ENCODE data around the gene USP31. TPM values are rescaled to one million over a fixed set of nuclear protein-coding genes. Genes with fewer than 3 reads are reported as not detected.
A peak's percentile ranks its signal among the peaks of the same experiment; 100 is the strongest.
"Not testable (repeated sequence)": the region's sequence is repeated elsewhere in the genome, so short reads cannot be mapped to it uniquely, and the experiment has no call there.

The USP31 gene
- total RNA-seq, 2 donors from 2014 or later = 4.1 to 6.1 TPM

DNA sequence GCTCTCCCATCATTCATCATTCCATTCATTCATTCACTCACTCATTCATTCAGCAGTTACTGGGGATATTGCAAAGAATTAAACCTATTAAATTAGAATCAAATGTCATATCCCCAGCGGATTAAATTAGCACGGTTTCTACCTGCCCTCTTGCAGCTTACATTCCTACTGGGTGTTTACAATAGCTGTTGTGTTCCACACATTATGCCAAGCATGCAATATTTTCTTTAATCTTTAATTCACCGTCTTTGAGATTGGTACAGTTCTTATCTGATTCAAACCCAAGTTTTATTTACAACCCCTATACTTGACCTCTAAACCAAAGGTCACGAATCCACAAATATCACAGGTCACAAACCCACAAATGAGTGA lies 727 bp upstream of the USP31 start:
- no peaks in the 10 kb centered on the region for H3K9me3 Mint-ChIP-seq
- ATAC-seq (replicated peaks in 1 of 2) (no peak), DNase-seq (no peak)
- peaks cover 9% of the 10 kb centered on the region for H3K27me3 Mint-ChIP-seq (ENCODE audit: low read depth)
- peak overlapping the region; percentile 90 to 99 for H3K4me3 Mint-ChIP-seq
- H3K36me3 Mint-ChIP-seq (ENCODE audit: insufficient read depth in 2 of 2) = peaks cover 0 to 3% of the 10 kb centered on the region in 2 donors
- peaks cover 35% of the 10 kb centered on the region for H3K4me1 Mint-ChIP-seq (ENCODE audit: low read depth)
- H3K27ac Mint-ChIP-seq = peak overlapping the region; percentile 88

GRCh38 chr16:23148513-23149266 lies 562 bp downstream of the USP31 start:
- Mint-ChIP-seq H3K27me3 (ENCODE audit: low read depth) (no peaks in the 10 kb centered on the region), H3K36me3 (ENCODE audit: insufficient read depth in 2 of 2) (peaks cover 0 to 3% of the 10 kb centered on the region in 2 donors), H3K27ac (peak overlapping the region; percentile 86), H3K4me1 (ENCODE audit: low read depth) (peaks cover 37% of the 10 kb centered on the region), H3K4me3 (peak overlapping the region; percentile 94), H3K9me3 (no peaks in the 10 kb centered on the region)
- DNase-seq (peak; percentile 63 to 70), ATAC-seq (replicated peaks in 1 of 2) (peak; percentile 49 to 53)

DNA sequence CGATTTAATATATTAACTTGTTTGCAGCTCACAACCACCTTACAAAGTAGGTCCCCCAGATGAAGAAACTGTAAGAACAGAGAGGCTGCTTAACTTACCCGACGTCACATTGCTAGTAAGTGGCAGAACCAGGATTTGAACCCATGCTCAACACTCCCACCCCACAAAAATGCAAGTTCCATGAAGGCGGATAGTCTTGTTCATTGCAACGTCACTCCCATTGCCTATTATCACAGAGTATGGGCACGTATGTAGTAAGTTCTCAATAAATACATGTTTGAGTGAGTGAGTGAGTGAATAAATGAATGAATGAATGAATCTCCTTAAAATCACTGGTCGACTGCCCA lies 1.1 kb downstream of the USP31 start:
- H3K27me3 Mint-ChIP-seq (ENCODE audit: low read depth) = no peaks in the 10 kb centered on the region
- peak overlapping the region; percentile 86 for H3K27ac Mint-ChIP-seq
- no peak for DNase-seq

GRCh38 chr16:23147666-23148065 lies 1.6 kb downstream of the USP31 start:
- H3K27ac Mint-ChIP-seq = no peak overlapping the region

More for the DNA sequence above, 1.1 kb downstream of the USP31 start:
- Mint-ChIP-seq H3K4me1 (ENCODE audit: low read depth) (peaks cover 37% of the 10 kb centered on the region), H3K36me3 (ENCODE audit: insufficient read depth in 2 of 2) (peaks cover 0 to 3% of the 10 kb centered on the region in 2 donors), H3K4me3 (peak overlapping the region; percentile 94), H3K9me3 (no peaks in the 10 kb centered on the region)
- ATAC-seq (replicated peaks in 1 of 2) = no peak

DNA sequence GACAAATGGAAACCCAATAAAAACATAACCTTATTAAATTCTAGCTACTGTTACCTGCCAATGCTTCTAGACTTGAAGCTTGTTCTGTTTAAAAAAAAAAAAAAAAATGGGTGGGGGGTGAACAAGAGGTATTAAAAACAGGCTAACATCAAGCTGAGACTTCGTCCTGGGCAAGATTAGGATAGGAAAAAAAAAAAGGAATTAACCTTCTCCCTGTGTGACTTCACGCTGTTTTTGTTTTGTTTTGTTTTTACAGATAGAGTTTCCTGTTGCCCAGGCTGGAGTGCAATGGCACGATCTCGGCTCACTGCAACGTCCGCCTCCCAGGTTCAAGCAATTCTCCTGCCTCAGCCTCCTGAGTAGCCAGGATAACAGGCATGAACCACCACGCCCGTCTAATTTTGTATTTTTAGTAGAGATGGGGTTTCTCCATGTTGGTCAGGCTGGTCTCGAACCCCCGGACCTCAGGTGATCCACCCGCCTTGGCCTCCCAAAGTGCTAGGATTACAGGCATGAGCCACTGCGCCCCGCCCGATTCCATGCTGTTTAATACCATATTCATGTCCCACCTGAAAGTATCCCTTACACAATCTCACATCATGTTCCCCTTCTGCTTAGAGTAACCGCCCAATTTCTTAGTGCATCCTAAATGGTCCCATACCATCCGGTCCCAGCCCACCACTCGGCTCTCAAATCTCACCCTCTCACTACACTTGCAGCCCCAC lies 2.2 kb downstream of the USP31 start:
- H3K4me1 Mint-ChIP-seq (ENCODE audit: low read depth) = peaks cover 37% of the 10 kb centered on the region
- H3K9me3 Mint-ChIP-seq = no peaks in the 10 kb centered on the region
- H3K4me3 Mint-ChIP-seq = no peak overlapping the region
- no peaks in the 10 kb centered on the region for H3K27me3 Mint-ChIP-seq (ENCODE audit: low read depth)
- peaks cover 0 to 3% of the 10 kb centered on the region in 2 donors for H3K36me3 Mint-ChIP-seq (ENCODE audit: insufficient read depth in 2 of 2)
- H3K27ac Mint-ChIP-seq = no peak overlapping the region
- DNase-seq = no peak
- no peak for ATAC-seq (replicated peaks in 1 of 2)

More at GRCh38 chr16:23147666-23148065, 1.6 kb downstream of the USP31 start:
- H3K27me3 Mint-ChIP-seq (ENCODE audit: low read depth) = no peaks in the 10 kb centered on the region
- peaks cover 37% of the 10 kb centered on the region for H3K4me1 Mint-ChIP-seq (ENCODE audit: low read depth)
- H3K9me3 Mint-ChIP-seq = no peaks in the 10 kb centered on the region
- H3K36me3 Mint-ChIP-seq (ENCODE audit: insufficient read depth in 2 of 2) = peaks cover 0 to 3% of the 10 kb centered on the region in 2 donors
- DNase-seq = no peak
- no peak for ATAC-seq (replicated peaks in 1 of 2)
- peak overlapping the region; percentile 94 for H3K4me3 Mint-ChIP-seq

DNA sequence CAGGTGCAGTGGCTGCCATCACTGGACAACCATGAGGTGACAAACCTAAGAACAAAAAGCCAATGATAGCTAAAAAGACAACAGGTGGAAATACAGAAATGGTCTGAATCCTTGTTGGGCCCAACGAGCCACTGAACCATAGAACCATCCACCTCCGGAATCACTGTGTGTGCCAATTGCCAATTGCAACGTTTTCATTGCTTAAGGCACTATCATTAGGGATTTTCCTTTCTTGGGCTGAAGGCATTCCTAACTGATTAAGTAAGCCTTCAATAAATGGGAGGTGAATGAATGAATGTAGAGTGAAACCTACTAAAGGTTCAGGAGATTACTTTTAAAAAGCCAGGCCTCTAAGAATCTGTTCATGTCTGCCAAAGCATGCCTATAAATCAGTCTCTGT lies 3.6 kb downstream of the USP31 start:
- Mint-ChIP-seq H3K27ac (no peak overlapping the region), H3K4me1 (ENCODE audit: low read depth) (peaks cover 37% of the 10 kb centered on the region), H3K9me3 (no peaks in the 10 kb centered on the region), H3K27me3 (ENCODE audit: low read depth) (no peaks in the 10 kb centered on the region), H3K4me3 (no peak overlapping the region), H3K36me3 (ENCODE audit: insufficient read depth in 2 of 2) (peaks cover 0 to 3% of the 10 kb centered on the region in 2 donors)
- DNase-seq = no peak
- no peak for ATAC-seq (replicated peaks in 1 of 2)

DNA sequence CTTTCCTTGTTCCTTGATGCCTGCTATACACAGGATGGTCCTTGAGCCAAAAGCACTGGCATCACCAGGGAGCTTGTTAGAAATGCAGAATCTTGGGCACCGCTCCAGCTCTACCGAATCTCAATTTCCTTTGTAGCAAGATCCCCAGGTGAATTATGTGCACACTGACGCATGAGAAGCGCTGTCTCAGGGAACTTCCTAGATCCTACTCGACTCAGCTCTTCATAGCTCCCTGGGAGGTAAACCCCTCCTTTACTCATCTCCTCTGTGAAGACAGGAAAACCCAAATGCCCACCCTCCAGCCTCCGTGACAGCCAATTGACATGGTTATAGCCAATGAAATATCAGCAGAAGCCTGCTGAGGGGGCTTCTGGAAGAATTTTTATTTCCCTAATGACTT lies 4.1 kb downstream of the USP31 start:
- Mint-ChIP-seq H3K36me3 (ENCODE audit: insufficient read depth in 2 of 2) (peaks cover 0 to 3% of the 10 kb centered on the region in 2 donors), H3K27me3 (ENCODE audit: low read depth) (no peaks in the 10 kb centered on the region), H3K9me3 (no peaks in the 10 kb centered on the region), H3K4me3 (no peak overlapping the region), H3K4me1 (ENCODE audit: low read depth) (peaks cover 35% of the 10 kb centered on the region), H3K27ac (no peak overlapping the region)
- ATAC-seq (replicated peaks in 1 of 2) (no peak), DNase-seq (no peak)

- ATAC-seq (replicated peaks in 1 of 2); H3K27ac Mint-ChIP-seq; H3K36me3 Mint-ChIP-seq (ENCODE audit: insufficient read depth in 2 of 2); H3K4me3 Mint-ChIP-seq; DNase-seq; H3K9me3 Mint-ChIP-seq; H3K27me3 Mint-ChIP-seq (ENCODE audit: low read depth): not testable (repeated sequence)
- H3K4me1 Mint-ChIP-seq (ENCODE audit: low read depth) = peaks cover 28% of the 10 kb centered on the region
Measured at GRCh38 chr16:23144393-23144792, 4.9 kb downstream of the USP31 start.

- Mint-ChIP-seq H3K4me1 (ENCODE audit: low read depth) (peaks cover 28% of the 10 kb centered on the region), H3K27me3 (ENCODE audit: low read depth) (no peaks in the 10 kb centered on the region), H3K4me3 (no peak overlapping the region), H3K36me3 (ENCODE audit: insufficient read depth in 2 of 2) (peaks cover 0 to 7% of the 10 kb centered on the region in 2 donors), H3K9me3 (peaks cover 1 to 5% of the 10 kb centered on the region in 2 donors), H3K27ac (no peak overlapping the region)
- DNase-seq (no peak), ATAC-seq (replicated peaks in 1 of 2) (no peak)
Measured at GRCh38 chr16:23143391-23143790, 5.9 kb downstream of the USP31 start.

- peaks cover 16% of the 10 kb centered on the region for H3K4me1 Mint-ChIP-seq (ENCODE audit: low read depth)
- H3K36me3 Mint-ChIP-seq (ENCODE audit: insufficient read depth in 2 of 2) = peaks cover 1 to 10% of the 10 kb centered on the region in 2 donors
- H3K27me3 Mint-ChIP-seq (ENCODE audit: low read depth) = no peaks in the 10 kb centered on the region
- no peak for ATAC-seq (replicated peaks in 1 of 2)
- H3K9me3 Mint-ChIP-seq = peaks cover 3 to 5% of the 10 kb centered on the region in 2 donors
- H3K27ac Mint-ChIP-seq = no peak overlapping the region
- DNase-seq = no peak
- H3K4me3 Mint-ChIP-seq = no peak overlapping the region
Measured at GRCh38 chr16:23141959-23142740, 7.1 kb downstream of the USP31 start.

DNA sequence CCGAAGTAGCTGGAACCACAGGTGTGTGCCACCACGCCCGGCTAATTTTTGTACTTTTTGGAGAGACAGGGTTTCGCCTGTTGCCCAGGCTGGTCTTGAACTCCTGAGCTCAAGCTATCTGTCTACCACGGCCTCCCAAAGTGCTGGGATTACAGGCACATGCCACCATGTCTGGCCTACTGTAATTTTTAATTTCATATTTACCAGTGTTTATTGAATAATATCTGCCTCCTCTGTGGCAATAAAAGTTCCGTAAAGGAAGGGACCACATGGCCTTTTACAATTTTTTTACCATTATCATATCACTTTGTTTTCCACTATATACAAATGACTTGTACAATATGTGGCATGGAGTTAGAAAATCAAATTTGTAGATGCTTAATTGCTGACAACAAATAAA lies 7.8 kb downstream of the USP31 start:
- Mint-ChIP-seq H3K9me3 (peaks cover 3 to 5% of the 10 kb centered on the region in 2 donors), H3K4me3 (no peak overlapping the region), H3K27me3 (ENCODE audit: low read depth) (no peaks in the 10 kb centered on the region), H3K27ac (no peak overlapping the region), H3K36me3 (ENCODE audit: insufficient read depth in 2 of 2) (peaks cover 1 to 11% of the 10 kb centered on the region in 2 donors), H3K4me1 (ENCODE audit: low read depth) (peaks cover 10% of the 10 kb centered on the region)
- DNase-seq = no peak
- ATAC-seq (replicated peaks in 1 of 2) = no peak

- H3K27me3 Mint-ChIP-seq (ENCODE audit: low read depth) = no peaks in the 10 kb centered on the region
- peaks cover 3 to 13% of the 10 kb centered on the region in 2 donors for H3K36me3 Mint-ChIP-seq (ENCODE audit: insufficient read depth in 2 of 2)
- H3K4me1 Mint-ChIP-seq (ENCODE audit: low read depth) = peaks cover 8% of the 10 kb centered on the region
- peaks cover 3 to 5% of the 10 kb centered on the region in 2 donors for H3K9me3 Mint-ChIP-seq
- no peak for DNase-seq
- H3K27ac Mint-ChIP-seq = no peak overlapping the region
- no peak overlapping the region for H3K4me3 Mint-ChIP-seq
- no peak for ATAC-seq (replicated peaks in 1 of 2)
Measured at GRCh38 chr16:23141033-23141432, 8.2 kb downstream of the USP31 start.

DNA sequence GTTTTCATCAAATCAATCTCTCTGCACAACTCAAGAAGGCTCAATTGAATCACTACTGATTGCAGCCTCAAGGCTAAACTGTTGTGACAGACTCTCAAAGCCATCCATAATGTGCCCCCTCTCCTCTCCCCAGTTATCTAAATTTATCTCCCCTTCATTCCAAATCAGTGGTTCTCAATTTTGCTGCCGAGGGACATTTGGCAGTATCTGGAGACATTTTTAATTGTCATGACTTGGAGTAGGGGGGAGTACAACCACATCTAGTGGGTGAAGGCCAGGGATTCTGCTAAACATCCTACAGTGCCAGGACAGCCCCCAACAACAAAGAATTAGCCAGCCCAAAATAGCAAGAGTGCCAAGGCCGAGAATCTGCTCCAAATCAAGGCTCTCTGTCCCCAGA lies 9.1 kb downstream of the USP31 start:
- no peak for DNase-seq
- Mint-ChIP-seq H3K36me3 (ENCODE audit: insufficient read depth in 2 of 2) (peaks cover 6 to 16% of the 10 kb centered on the region in 2 donors), H3K4me3 (no peak overlapping the region), H3K27me3 (ENCODE audit: low read depth) (no peaks in the 10 kb centered on the region), H3K9me3 (peaks cover 7 to 8% of the 10 kb centered on the region in 2 donors), H3K4me1 (ENCODE audit: low read depth) (peaks cover 4% of the 10 kb centered on the region), H3K27ac (no peak overlapping the region)
- ATAC-seq (replicated peaks in 1 of 2) = no peak
